CD4-positive, alpha-beta T cell treated with Interleukin-4 for 1 hour (primary cell): ENCODE results near the gene MACROD2.

Experiments used
- DNase-seq, 2 donors: peaks; one replicate each; pipeline ENCODE4 v3.0.0-alpha.2; 2020 to 2022

The MACROD2 gene

GRCh38 chr20:14553774-14554534, 558.6 kb downstream of the MACROD2 start:
- DNase-seq, result no peak

GRCh38 chr20:14555676-14556075, 560.4 kb downstream of the MACROD2 start:
- no peak for DNase-seq

- no peak for DNase-seq
Measured at GRCh38 chr20:14556206-14556605, 560.9 kb downstream of the MACROD2 start.

- no peak for DNase-seq
Measured at GRCh38 chr20:14559612-14560011, 564.3 kb downstream of the MACROD2 start.

- DNase-seq, result no peak
Measured at GRCh38 chr20:14561741-14562221, 566.5 kb downstream of the MACROD2 start.

- no peak for DNase-seq
Measured at GRCh38 chr20:14562981-14563380, 567.7 kb downstream of the MACROD2 start.

- DNase-seq, result no peak
Measured at GRCh38 chr20:14566505-14566904, 571.2 kb downstream of the MACROD2 start.

- DNase-seq, result no peak
Measured at GRCh38 chr20:14568225-14568624, 572.9 kb downstream of the MACROD2 start.

GRCh38 chr20:14568701-14569100, 573.4 kb downstream of the MACROD2 start:
- no peak for DNase-seq

GRCh38 chr20:14569641-14570040, 574.3 kb downstream of the MACROD2 start:
- no peak for DNase-seq

GRCh38 chr20:14570811-14571210, 575.5 kb downstream of the MACROD2 start:
- no peak for DNase-seq

- DNase-seq, result no peak
Measured at GRCh38 chr20:14573676-14574075, 578.4 kb downstream of the MACROD2 start.

- DNase-seq, result no peak
Measured at GRCh38 chr20:14576196-14576877, 581.0 kb downstream of the MACROD2 start.

- DNase-seq, result no peak
Measured at GRCh38 chr20:14580418-14581074, 585.2 kb downstream of the MACROD2 start.

GRCh38 chr20:14581731-14582130, 586.4 kb downstream of the MACROD2 start:
- no peak for DNase-seq

GRCh38 chr20:14582855-14583254, 587.5 kb downstream of the MACROD2 start:
- DNase-seq, result no peak

- DNase-seq, result no peak
Measured at GRCh38 chr20:14583413-14583812, 588.1 kb downstream of the MACROD2 start.

- DNase-seq, result no peak
Measured at GRCh38 chr20:14589383-14589782, 594.1 kb downstream of the MACROD2 start.

- DNase-seq, result no peak
Measured at GRCh38 chr20:14595051-14595450, 599.7 kb downstream of the MACROD2 start.

- DNase-seq, result no peak
Measured at GRCh38 chr20:14597206-14597715, 601.9 kb downstream of the MACROD2 start.

- no peak for DNase-seq
Measured at GRCh38 chr20:14599613-14600012, 604.3 kb downstream of the MACROD2 start.

- DNase-seq, result no peak
Measured at GRCh38 chr20:14600527-14600926, 605.2 kb downstream of the MACROD2 start.

GRCh38 chr20:14604143-14604542, 608.8 kb downstream of the MACROD2 start:
- no peak for DNase-seq
